Measurements from ENCODE around the gene EMC10. TPM values are rescaled to one million over a fixed set of nuclear protein-coding genes. Genes with fewer than 3 reads are reported as not detected.
"Not testable (repeated sequence)": the region's sequence is repeated elsewhere in the genome, so short reads cannot be mapped to it uniquely, and the experiment has no call there.

EMC10 gene
- total and polyA plus RNA-seq, 2 donors (not counting 3 experiments of a cell fraction or from before 2014, with no cell fraction given) = 106 to 111 TPM

- no peaks in the 10 kb centered on the region for H3K9me3 ChIP-seq (replicated peaks; ENCODE audit: control insufficient read depth, insufficient read depth, low read length)
- POLR2A ChIA-PET = no interaction called here
- FAIRE-seq = no peak
Observed at GRCh38 chr19:50437862-50438449, 38.4 kb upstream of the EMC10 start.

GRCh38 chr19:50439130-50439529 is 37.2 kb upstream of the EMC10 start:
- BruUV-seq (replicated peaks); FAIRE-seq: not testable (repeated sequence)

More at GRCh38 chr19:50437862-50438449, 38.4 kb upstream of the EMC10 start:
- no peak overlapping the region for H3K9ac ChIP-seq (replicated peaks; ENCODE audit: extremely low read depth, insufficient read depth, low read length)
- CTCF ChIA-PET = interaction anchor here (0.9 to 1.2 kb wide), 2 partner anchors 12 to 69 kb away, joined by 3 to 4 read pairs; no protein-coding TSS in a partner anchor
- no peak overlapping the region for H3K4me2 ChIP-seq (ENCODE audit: insufficient read depth, low read length)
- H3K4me3 ChIP-seq (replicated peaks in 1 of 3; ENCODE audit: insufficient read depth in 1 of 3, low read depth in 1 of 3, low read length in 3 of 3) = no peak overlapping the region
- H2AFZ ChIP-seq (ENCODE audit: low read depth, low read length) = no peak overlapping the region
- no peaks in the 10 kb centered on the region for H3K79me2 ChIP-seq (ENCODE audit: control insufficient read depth, insufficient read depth, low read length)
- DNase-seq (ENCODE audit: low read depth, low spot score) = no peak
- H4K20me1 ChIP-seq (replicated peaks; ENCODE audit: control insufficient read depth, extremely low read depth, insufficient read depth, low read length) = no peaks in the 10 kb centered on the region
- no peak overlapping the region for H3K27ac ChIP-seq (ENCODE audit: insufficient read depth, low read depth, low read length)
- dilution Hi-C loops (cut with MboI; ENCODE audit: extremely low pct_ligation_motif_present, low sequenced_read_pairs) = no loop called here
- intact Hi-C loops (cut with micrococcal nuclease) = no loop called here
- H3K4me1 ChIP-seq (ENCODE audit: control insufficient read depth, extremely low read depth, insufficient read depth, low read length) = no peaks in the 10 kb centered on the region
- H3K27me3 ChIP-seq (ENCODE audit: control insufficient read depth in 2 of 2, insufficient read depth in 2 of 2, low read length in 2 of 2) = peaks cover 0 to 1% of the 10 kb centered on the region in 2 experiments
- BruUV-seq (replicated peaks) = no TSS peak
- no peak for TF ChIP-seq POLR2A (IDR thresholded peaks at IDR 0.05; ENCODE audit: low read depth, low read length)
- no peak for TF ChIP-seq POLR2AphosphoS5 (IDR thresholded peaks at IDR 0.05; ENCODE audit: insufficient read depth, low read depth, low read length)
- TF ChIP-seq EZH2 (IDR thresholded peaks at IDR 0.05; ENCODE audit: borderline replicate concordance, low read depth, low read length, severe bottlenecking) = no peak
- no peaks in the 10 kb centered on the region for H3K9me1 ChIP-seq (replicated peaks; ENCODE audit: control insufficient read depth, extremely low read depth, insufficient read depth, low read length)
- no peaks in the 10 kb centered on the region for H3K36me3 ChIP-seq (ENCODE audit: control insufficient read depth in 2 of 2, extremely low read depth in 1 of 2, insufficient read depth in 2 of 2, low read length in 2 of 2)

More at GRCh38 chr19:50439130-50439529, 37.2 kb upstream of the EMC10 start:
- DNase-seq (ENCODE audit: low read depth, low spot score); H3K79me2 ChIP-seq (ENCODE audit: control insufficient read depth, insufficient read depth, low read length); intact Hi-C loops (cut with micrococcal nuclease); H3K27ac ChIP-seq (ENCODE audit: insufficient read depth, low read depth, low read length); CTCF ChIA-PET; H3K9me3 ChIP-seq (replicated peaks; ENCODE audit: control insufficient read depth, insufficient read depth, low read length); H2AFZ ChIP-seq (ENCODE audit: low read depth, low read length); H3K36me3 ChIP-seq (ENCODE audit: control insufficient read depth in 2 of 2, extremely low read depth in 1 of 2, insufficient read depth in 2 of 2, low read length in 2 of 2); dilution Hi-C loops (cut with MboI; ENCODE audit: extremely low pct_ligation_motif_present, low sequenced_read_pairs); H3K4me2 ChIP-seq (ENCODE audit: insufficient read depth, low read length); H3K4me3 ChIP-seq (replicated peaks in 1 of 3; ENCODE audit: insufficient read depth in 1 of 3, low read depth in 1 of 3, low read length in 3 of 3); H3K4me1 ChIP-seq (ENCODE audit: control insufficient read depth, extremely low read depth, insufficient read depth, low read length); H3K9ac ChIP-seq (replicated peaks; ENCODE audit: extremely low read depth, insufficient read depth, low read length); H3K27me3 ChIP-seq (ENCODE audit: control insufficient read depth in 2 of 2, insufficient read depth in 2 of 2, low read length in 2 of 2); H4K20me1 ChIP-seq (replicated peaks; ENCODE audit: control insufficient read depth, extremely low read depth, insufficient read depth, low read length); POLR2A ChIA-PET; H3K9me1 ChIP-seq (replicated peaks; ENCODE audit: control insufficient read depth, extremely low read depth, insufficient read depth, low read length): not testable (repeated sequence)
